ENCODE results near the gene NRGN.

Gene NRGN

GRCh38 chr11:124740277-124740882, 638 bp downstream of the NRGN start:
- DNase-seq (ENCODE audit: low read depth), result peak; percentile 54

GRCh38 chr11:124742555-124742954, 2.8 kb downstream of the NRGN start:
- DNase-seq (ENCODE audit: low read depth), result no peak

GRCh38 chr11:124743050-124743449, 3.3 kb downstream of the NRGN start:
- DNase-seq (ENCODE audit: low read depth), result no peak

- no peak for DNase-seq (ENCODE audit: low read depth)
Observed at GRCh38 chr11:124745270-124745834, 5.6 kb downstream of the NRGN start.

- peak; percentile 30 for DNase-seq (ENCODE audit: low read depth)
Observed at GRCh38 chr11:124745835-124746620, 6.3 kb downstream of the NRGN start.

GRCh38 chr11:124746621-124747243, 7.0 kb downstream of the NRGN start:
- DNase-seq (ENCODE audit: low read depth), result peak; percentile 71

GRCh38 chr11:124747406-124748099, 7.8 kb downstream of the NRGN start:
- no peak for DNase-seq (ENCODE audit: low read depth)

- no peak for DNase-seq (ENCODE audit: low read depth)
Observed at GRCh38 chr11:124748100-124748418, 8.3 kb downstream of the NRGN start.

- DNase-seq (ENCODE audit: low read depth), result no peak
Observed at GRCh38 chr11:124748481-124749343, 9.0 kb downstream of the NRGN start.

- no peak for DNase-seq (ENCODE audit: low read depth)
Observed at GRCh38 chr11:124749912-124750311, 10.2 kb downstream of the NRGN start.

GRCh38 chr11:124751391-124751740, 11.6 kb downstream of the NRGN start:
- DNase-seq (ENCODE audit: low read depth), result no peak

- no peak for DNase-seq (ENCODE audit: low read depth)
Observed at GRCh38 chr11:124751741-124752470, 12.2 kb downstream of the NRGN start, which contains the start of gene VSIG2. VSIG2 (minus strand) TSS chr11:124752255; CDS start chr11:124752137, 118 bp downstream.

GRCh38 chr11:124752471-124753102, 12.8 kb downstream of the NRGN start:
- DNase-seq (ENCODE audit: low read depth), result no peak

GRCh38 chr11:124753205-124753604, 13.5 kb downstream of the NRGN start:
- no peak for DNase-seq (ENCODE audit: low read depth)

GRCh38 chr11:124753624-124754023, 13.9 kb downstream of the NRGN start:
- no peak for DNase-seq (ENCODE audit: low read depth)

GRCh38 chr11:124754309-124754708, 14.6 kb downstream of the NRGN start:
- no peak for DNase-seq (ENCODE audit: low read depth)

- DNase-seq (ENCODE audit: low read depth), result no peak
Observed at GRCh38 chr11:124754710-124755109, 15.0 kb downstream of the NRGN start.

- DNase-seq (ENCODE audit: low read depth), result no peak
Observed at GRCh38 chr11:124756033-124756752, 16.5 kb downstream of the NRGN start.

- no peak for DNase-seq (ENCODE audit: low read depth)
Observed at GRCh38 chr11:124756753-124757227, 17.0 kb downstream of the NRGN start.
